ENCODE results near the gene F7. TPM values are rescaled to one million over a fixed set of nuclear protein-coding genes. Genes with fewer than 3 reads are reported as not detected.

F7 gene
- total and polyA plus RNA-seq, 2 donors (not counting 1 experiment from before 2014, with no cell fraction given), result not detected

- no peaks in the 10 kb centered on the region for H3K9me3 Mint-ChIP-seq (ENCODE audit: insufficient read depth)
- no peaks in the 10 kb centered on the region for H3K79me2 ChIP-seq (ENCODE audit: control insufficient read depth, insufficient read depth, low read length)
- no peak overlapping the region for H2AFZ ChIP-seq (ENCODE audit: insufficient read depth, low read depth, low read length, poor library complexity, severe bottlenecking)
- 88% methylated on average over 8 of the region's 14 CpGs for WGBS (ENCODE audit: insufficient coverage)
- ChIA-PET CTCF (no interaction called here), POLR2A (no interaction called here)
- H3K4me2 ChIP-seq (replicated peaks; ENCODE audit: low read depth, low read length, poor library complexity, severe bottlenecking), result no peak overlapping the region
- no peak overlapping the region for H3K27ac ChIP-seq (ENCODE audit: low read length in 2 of 2)
- no peak overlapping the region for H3K4me3 ChIP-seq (ENCODE audit: control extremely low read depth in 1 of 5, extremely low read depth in 1 of 5, insufficient read depth in 1 of 5, low read depth in 2 of 5, low read length in 4 of 5)
- TF ChIP-seq CTCF (IDR thresholded peaks at IDR 0.05), result no peak
- TF ChIP-seq EZH2 (IDR thresholded peaks at IDR 0.05; ENCODE audit: borderline replicate concordance, insufficient read depth, low read depth, low read length, poor library complexity, severe bottlenecking), result no peak
- no peak overlapping the region for H3K4me3 Mint-ChIP-seq
- no peak overlapping the region for H3K9ac ChIP-seq (ENCODE audit: low read length)
- no peaks in the 10 kb centered on the region for H3K27me3 Mint-ChIP-seq
- ATAC-seq (ENCODE audit: low read depth), result no peak
- intact Hi-C loops (cut with micrococcal nuclease), result no loop called here
- H3K36me3 ChIP-seq (replicated peaks in 1 of 2; ENCODE audit: control extremely low read depth in 1 of 2, control insufficient read depth in 1 of 2, extremely low read depth in 1 of 2, insufficient read depth in 2 of 2, low read length in 1 of 2), result no peaks in the 10 kb centered on the region
- no peak overlapping the region for H3K27ac Mint-ChIP-seq
- no peaks in the 10 kb centered on the region for H3K27me3 ChIP-seq (replicated peaks in 1 of 4; ENCODE audit: control extremely low read depth in 1 of 4, control insufficient read depth in 3 of 4, insufficient read depth in 4 of 4, low read length in 3 of 4)
- H3K4me1 Mint-ChIP-seq, result no peaks in the 10 kb centered on the region
- H3K4me1 ChIP-seq (ENCODE audit: control insufficient read depth in 2 of 2, insufficient read depth in 2 of 2, low read length in 2 of 2), result no peaks in the 10 kb centered on the region
- no peak for DNase-seq
- H4K20me1 ChIP-seq (ENCODE audit: control insufficient read depth, insufficient read depth, low read length, poor library complexity, severe bottlenecking), result no peaks in the 10 kb centered on the region
- peaks cover 0 to 23% (median 0%) of the 10 kb centered on the region in 3 donors for H3K9me3 ChIP-seq (ENCODE audit: control extremely low read depth in 1 of 3, control insufficient read depth in 2 of 3, insufficient read depth in 1 of 3, low read length in 2 of 3)
These were observed 43.7 kb upstream of the F7 start for GRCh38 chr13:113061796-113062425.

- H3K4me2 ChIP-seq (replicated peaks; ENCODE audit: low read depth, low read length, poor library complexity, severe bottlenecking), result no peak overlapping the region
- H3K27ac Mint-ChIP-seq, result no peak overlapping the region
These were observed 42.9 kb upstream of the F7 start for GRCh38 chr13:113062691-113063090.

More at GRCh38 chr13:113062691-113063090, 42.9 kb upstream of the F7 start:
- H3K9me3 Mint-ChIP-seq (ENCODE audit: insufficient read depth), result no peaks in the 10 kb centered on the region
- ChIA-PET CTCF (no interaction called here), POLR2A (no interaction called here)
- WGBS (ENCODE audit: insufficient coverage), result 96% methylated on average over 7 of the region's 14 CpGs
- Histone ChIP-seq H3K27me3 (replicated peaks in 1 of 4; ENCODE audit: control extremely low read depth in 1 of 4, control insufficient read depth in 3 of 4, insufficient read depth in 4 of 4, low read length in 3 of 4) (no peaks in the 10 kb centered on the region), H4K20me1 (ENCODE audit: control insufficient read depth, insufficient read depth, low read length, poor library complexity, severe bottlenecking) (no peaks in the 10 kb centered on the region), H3K9me3 (ENCODE audit: control extremely low read depth in 1 of 3, control insufficient read depth in 2 of 3, insufficient read depth in 1 of 3, low read length in 2 of 3) (peaks cover 0 to 15% (median 0%) of the 10 kb centered on the region in 3 donors), H3K27ac (ENCODE audit: low read length in 2 of 2) (no peak overlapping the region), H2AFZ (ENCODE audit: insufficient read depth, low read depth, low read length, poor library complexity, severe bottlenecking) (no peak overlapping the region), H3K4me3 (ENCODE audit: control extremely low read depth in 1 of 5, extremely low read depth in 1 of 5, insufficient read depth in 1 of 5, low read depth in 2 of 5, low read length in 4 of 5) (no peak overlapping the region), H3K9ac (ENCODE audit: low read length) (no peak overlapping the region), H3K4me1 (ENCODE audit: control insufficient read depth in 2 of 2, insufficient read depth in 2 of 2, low read length in 2 of 2) (no peaks in the 10 kb centered on the region), H3K36me3 (replicated peaks in 1 of 2; ENCODE audit: control extremely low read depth in 1 of 2, control insufficient read depth in 1 of 2, extremely low read depth in 1 of 2, insufficient read depth in 2 of 2, low read length in 1 of 2) (no peaks in the 10 kb centered on the region), H3K79me2 (ENCODE audit: control insufficient read depth, insufficient read depth, low read length) (no peaks in the 10 kb centered on the region)
- DNase-seq, result no peak
- H3K4me1 Mint-ChIP-seq, result no peaks in the 10 kb centered on the region
- no peak overlapping the region for H3K4me3 Mint-ChIP-seq
- TF ChIP-seq CTCF (IDR thresholded peaks at IDR 0.05) (no peak), EZH2 (IDR thresholded peaks at IDR 0.05; ENCODE audit: borderline replicate concordance, insufficient read depth, low read depth, low read length, poor library complexity, severe bottlenecking) (no peak)
- no peaks in the 10 kb centered on the region for H3K27me3 Mint-ChIP-seq
- intact Hi-C loops (cut with micrococcal nuclease), result no loop called here
- no peak for ATAC-seq (ENCODE audit: low read depth)

Measured in B cell (primary cell).